DOHH2 (cell line): Measurements from ENCODE around the gene ZBTB44.

ENCODE experiments used
- CTCF ChIP-seq: fragments of 200-600 bp; sonication (generic); IDR thresholded peaks from one replicate; pipeline ENCODE4 v1.5.1; 2014; ENCODE audit warnings: antibody characterized with exemption, mild to moderate bottlenecking, low read depth, low read length; ENCODE audit not compliant: poor library complexity, severe bottlenecking
- EZH2phosphoT487 ChIP-seq: fragments of 200-600 bp; sonication (generic); IDR thresholded peaks from 2 replicates; pipeline ENCODE4 v1.6.1; 2017; ENCODE audit warnings: borderline replicate concordance, mild to moderate bottlenecking, antibody characterized with exemption, low read length, moderate library complexity, mixed read lengths

DNA sequence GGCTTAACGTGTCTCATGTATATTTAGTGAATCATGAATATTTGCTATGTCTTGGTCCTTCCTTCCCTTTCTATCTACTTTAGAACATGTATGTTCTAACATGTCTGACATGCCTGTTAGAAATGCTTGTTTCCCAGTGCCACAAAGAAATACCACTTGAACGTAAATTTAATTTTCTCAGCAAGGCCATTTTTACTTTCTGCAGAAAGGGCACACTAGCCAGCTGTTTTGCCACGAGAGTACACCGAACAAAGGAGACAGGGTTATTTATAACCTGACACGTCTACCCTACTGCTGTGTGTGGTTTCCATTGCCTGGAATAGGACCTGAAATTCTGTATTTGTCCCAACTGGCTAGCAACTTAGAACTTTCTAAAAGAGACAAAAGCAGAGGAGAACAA is 7.4 kb upstream of the ZBTB44 start:
- no peak for TF ChIP-seq CTCF
- TF ChIP-seq EZH2phosphoT487: no peak
